NCI-H69 (cell line): Measurements from ENCODE around the gene CAB39.
A peak's percentile ranks its signal among the peaks of the same experiment; 100 is the strongest.
"Not testable (repeated sequence)": the region's sequence is repeated elsewhere in the genome, so short reads cannot be mapped to it uniquely, and the experiment has no call there.

ENCODE experiments used
- DNase-seq: peaks from one replicate; lab custom pipeline; 2025; lab: John Stamatoyannopoulos, UW

Gene CAB39

DNA sequence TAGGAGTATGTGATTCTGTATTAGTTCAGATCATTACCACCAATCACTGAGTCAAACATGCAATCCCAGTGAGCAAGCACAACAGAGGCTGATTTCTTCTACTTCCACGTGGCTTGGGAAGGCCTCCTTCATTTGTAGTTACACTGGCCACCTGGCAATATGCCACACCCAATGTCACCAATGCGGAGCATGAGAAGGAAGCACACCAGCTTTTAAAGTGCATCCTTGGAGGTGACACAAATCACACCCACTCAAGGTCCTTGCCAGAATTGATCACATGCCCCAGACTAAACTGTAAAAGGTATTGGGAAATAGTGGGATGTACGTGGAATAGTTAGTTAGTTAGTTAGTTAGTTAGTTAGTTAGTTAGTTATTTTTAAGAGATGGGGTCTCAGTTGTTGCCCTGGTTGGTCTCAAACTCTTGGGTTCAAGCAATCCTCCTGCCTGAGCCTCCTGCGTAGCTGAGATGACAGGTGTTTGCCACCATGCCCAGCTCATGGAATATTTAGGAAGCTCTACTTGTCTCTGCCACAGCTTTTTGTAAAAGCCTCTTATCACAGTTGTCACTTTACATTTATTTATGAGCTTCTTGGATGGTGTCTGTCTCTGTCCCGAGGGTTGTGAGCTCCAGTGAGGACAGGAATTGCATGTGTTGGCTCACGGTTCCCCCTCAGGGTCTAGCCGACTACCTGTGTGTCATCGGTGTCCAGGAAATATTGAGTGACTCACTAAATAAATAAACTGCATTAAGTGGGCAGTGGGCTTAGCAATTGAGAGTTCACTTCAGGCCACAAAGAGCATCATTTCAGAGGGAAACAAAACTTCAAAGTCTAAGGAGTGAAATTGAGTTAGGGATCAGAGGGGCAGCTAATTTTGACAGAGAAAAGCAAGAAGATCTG, 28.1 kb upstream of the CAB39 start:
- DNase-seq: peak; percentile 18

DNA sequence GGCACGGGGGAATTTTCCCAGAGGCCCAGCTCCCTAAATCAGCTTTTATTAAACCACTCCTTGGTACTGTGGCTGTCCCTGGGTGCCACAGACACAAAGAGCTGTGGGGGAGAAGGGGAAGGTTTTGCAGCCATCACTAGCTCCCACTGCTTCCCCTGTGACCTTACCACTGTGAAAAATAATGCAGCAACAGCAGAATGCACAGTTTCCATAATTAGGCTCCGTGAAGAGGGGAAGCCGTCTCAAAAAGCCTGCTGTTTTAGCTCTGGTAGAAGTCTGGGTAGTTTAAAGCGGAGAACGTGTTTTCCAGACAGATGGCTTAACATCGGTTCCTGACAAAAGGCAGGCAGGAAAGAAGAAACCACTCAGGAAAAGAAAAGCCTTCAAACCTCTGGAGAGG, 27.5 kb upstream of the CAB39 start:
- no peak for DNase-seq

DNA sequence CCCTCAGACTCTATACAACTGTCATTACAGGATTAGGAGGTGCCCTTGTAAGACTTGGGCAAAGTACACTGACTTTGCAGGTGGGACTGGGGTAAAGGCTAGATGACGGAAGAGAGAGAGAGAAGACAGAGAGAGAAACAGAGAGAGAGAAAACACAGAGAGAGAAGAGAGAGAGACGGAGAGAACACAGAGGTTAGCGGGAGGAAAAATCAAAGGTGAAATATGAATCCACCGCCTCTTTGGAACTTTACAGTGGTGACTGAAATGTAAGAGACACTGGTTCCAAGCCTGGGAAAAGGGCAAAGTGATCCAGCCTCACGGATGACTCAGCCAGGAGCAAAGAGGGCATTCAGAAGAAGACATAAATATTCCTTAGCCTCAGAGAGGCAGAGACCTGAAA, 25.1 kb upstream of the CAB39 start:
- DNase-seq: no peak

DNA sequence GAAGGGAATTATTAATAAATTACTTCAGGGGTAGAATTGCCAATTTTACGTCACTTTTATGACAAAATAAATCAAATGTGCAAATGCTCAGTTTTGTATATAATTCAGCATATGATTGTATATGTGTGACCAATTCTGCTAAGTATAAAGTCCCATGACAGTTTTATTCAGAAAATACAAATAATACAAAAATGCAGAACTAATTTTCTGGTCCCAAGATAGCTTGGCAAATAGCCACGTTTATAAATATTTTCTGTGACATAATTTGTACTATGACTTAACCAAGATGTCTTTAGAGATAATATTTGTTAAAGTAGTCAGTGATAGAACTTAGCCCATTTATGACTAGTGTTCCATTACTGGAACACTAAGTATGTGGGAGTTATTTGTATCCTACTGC, 24.2 kb upstream of the CAB39 start:
- no peak for DNase-seq

DNA sequence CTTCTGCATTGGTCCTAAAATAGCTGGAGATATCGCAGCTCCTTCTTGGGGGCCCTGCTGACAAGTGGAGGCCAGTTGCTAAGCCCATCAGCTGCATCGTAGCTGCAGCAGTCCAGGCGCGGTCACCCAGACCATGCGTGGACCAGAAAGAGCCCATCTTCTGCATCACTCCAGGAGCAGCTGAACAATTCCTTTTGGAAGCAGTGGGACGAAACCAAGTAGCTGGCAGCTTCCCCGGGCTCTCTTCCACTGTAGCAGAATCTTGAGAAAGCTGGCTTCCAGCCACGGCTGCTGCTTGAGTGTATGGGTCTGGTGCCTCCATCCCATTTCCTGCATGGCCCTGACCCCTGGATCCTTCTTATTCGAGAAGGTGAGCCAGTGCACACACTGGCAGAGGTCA, 22.2 kb upstream of the CAB39 start:
- no peak for DNase-seq

DNA sequence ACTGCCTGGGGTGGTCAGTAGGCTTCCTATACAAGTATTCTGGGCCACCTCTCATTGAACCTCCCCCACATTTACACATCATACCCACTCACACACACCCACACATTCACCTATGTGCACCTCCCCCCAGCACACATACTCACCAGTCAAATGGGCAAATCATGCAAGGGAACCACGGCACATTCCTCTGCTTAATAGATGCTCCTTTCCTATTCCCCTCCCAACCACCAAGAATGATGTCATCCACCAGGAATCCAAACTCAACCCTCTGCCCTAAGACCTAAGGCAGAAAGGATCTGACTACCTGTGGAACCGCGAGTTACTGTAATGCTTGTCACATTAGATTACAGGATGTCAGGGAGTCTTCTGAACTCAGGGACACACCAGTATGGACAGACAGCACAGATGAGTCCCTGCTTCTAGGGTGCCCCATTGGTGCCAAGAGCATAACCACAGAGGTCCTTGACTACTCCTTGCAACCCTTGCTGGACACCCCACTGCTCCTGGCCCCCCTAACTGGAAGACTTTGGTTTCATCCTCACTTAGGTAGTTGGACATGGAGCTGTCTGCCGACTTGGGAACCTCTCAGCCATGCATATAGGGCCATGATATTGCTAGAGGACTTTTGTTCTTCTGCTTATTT, 21.5 kb upstream of the CAB39 start:
- DNase-seq: no peak

DNA sequence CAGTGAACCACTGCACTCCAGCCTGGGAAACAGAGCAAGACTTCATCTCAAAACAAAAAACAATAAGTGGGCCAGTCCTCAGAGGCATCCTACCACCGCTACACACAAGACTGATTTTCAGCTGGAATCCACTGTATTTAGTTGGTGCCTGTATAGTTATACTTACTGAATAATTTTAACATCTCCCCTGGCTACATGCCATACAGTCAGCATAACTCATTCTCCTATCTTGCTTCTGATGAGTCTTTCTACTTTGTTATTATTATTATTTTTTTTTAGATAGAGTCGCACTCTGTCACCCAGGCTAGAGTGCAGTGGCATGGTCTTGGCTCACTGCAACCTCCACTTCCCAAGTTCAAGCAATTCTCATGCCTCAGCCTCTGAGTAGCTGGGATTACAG, 19.9 kb upstream of the CAB39 start:
- DNase-seq: no peak

DNA sequence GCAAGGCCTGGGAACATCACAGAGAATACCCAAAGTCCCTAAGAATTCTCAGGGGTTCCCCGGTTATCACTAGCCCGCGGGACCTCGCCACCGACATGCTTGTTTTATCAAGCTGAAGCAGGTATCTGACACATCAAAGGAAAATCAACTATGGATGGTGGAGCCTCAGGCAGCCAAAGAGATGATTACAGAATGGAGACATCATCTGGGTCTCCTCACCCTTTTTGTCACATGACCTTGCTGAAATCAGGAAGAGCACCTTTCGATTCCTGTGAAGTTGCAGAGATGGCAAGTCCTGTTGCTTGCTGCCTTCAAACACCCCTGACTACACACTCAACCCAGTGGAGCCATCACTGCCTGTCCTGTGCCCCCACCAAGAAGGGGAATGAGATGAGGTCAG, 19.2 kb upstream of the CAB39 start:
- no peak for DNase-seq

DNA sequence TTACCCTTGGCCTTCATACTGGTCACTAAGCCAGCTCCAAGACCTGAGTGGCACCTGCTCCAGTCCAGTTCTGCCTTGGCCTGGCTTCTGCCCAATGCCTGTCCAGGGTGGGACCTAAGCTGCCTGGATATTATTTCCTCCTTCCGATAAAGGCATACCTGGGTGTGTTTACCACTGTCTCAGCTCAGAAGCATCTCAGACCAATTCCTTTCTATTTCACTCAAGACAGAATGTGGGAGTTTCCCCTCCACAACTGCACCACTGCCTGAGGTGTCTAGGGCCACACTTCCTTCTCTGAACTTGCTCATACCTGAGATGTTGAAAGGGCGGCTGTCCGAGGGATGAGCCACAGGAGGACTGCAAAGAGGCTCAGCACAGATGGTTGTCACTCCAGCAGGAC, 18.4 kb upstream of the CAB39 start:
- no peak for DNase-seq

DNA sequence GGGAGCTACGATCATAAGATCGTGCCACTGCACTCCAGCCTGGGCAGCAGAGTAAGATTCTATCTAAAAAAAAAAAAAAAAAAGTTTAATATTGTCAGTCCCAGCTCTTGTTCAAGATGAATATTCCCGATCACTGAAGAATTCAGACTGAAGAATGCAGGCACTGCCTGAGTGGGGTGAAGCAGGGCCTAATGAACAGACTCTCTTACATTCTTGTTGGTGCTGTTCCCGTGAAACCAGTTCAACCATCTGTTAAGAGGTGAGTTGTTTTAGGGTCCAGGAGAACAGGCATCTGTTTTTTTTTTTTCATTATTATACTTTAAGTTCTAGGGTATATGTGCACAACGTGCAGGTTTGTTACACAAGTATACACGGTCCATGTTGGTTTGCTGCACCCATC, 17.1 kb upstream of the CAB39 start:
- DNase-seq: no peak

DNA sequence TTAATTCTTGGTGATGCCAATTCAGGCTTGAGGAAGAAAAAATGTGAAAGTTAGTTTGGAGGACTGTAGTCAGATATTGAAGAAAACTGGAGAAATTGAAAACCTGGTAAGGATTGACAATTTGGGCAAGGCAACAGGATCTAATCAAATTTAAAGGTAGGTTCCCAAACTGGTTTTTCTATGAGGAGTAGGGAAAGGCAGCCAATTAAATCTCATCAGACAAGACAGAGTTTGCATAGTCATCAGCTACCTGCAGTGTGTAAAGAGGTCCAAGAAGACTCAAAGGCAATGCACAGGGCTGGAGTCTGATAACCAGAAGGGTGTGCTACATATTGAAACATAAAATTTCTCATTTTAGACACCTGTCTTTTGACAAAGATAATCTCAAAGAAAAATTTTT, 16.0 kb upstream of the CAB39 start:
- DNase-seq: no peak

DNA sequence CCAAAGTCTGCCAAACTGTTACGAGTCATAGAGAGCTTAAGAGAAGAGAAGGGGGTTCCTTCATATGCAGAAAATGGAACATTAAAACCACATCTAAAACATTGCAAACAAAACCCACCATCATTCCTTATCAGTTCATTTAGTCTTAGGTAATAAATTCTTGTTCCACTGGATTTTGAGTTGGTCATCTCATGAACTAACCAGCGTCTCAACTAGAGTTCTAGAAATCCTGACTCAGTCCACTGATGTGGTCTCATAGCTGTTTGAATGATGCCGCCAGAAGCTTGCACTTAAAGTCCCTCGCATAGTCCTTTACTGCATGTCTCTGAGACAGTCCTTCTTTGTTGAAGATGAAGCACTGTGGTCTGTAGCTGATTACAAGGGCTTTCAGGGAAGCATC, 15.0 kb upstream of the CAB39 start:
- no peak for DNase-seq

DNA sequence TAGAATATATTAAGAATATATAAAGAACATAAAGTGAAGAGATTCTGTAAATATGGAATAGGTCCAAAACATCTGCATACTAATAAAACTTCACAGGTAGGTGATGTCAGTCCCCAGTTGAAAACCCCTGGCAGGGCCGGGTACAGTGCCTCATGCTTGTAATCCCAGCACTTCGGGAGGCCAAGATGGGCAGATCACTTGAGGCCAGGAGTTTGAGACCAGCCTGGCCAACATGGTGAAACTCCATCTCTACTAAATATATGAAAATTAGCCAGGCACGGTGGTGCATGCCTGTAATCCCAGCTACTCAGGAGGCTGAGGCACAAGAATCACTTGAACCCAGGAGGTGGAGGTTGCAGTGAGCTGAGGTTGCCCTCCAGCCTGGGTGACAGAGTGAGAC, 13.9 kb upstream of the CAB39 start:
- not testable (repeated sequence) for DNase-seq

DNA sequence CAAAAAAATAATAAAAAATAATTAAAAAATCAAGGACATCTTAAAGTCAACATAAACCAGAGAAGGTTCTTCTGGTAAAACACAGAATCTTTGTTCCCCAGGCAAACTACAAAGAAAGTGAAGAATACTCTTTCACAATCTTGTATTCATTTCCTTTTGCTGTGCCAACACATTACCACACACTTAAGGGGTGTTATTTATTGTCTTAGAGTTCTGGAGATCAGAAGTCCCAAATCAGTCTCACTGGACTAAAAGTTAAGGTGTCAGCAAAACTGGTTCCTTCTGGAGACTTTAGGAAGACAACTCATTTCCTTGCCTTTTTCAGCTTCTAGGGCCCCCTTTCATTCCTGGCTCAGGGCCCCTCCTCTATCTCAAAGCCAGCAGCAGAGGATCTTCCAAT, 12.2 kb upstream of the CAB39 start:
- no peak for DNase-seq

DNA sequence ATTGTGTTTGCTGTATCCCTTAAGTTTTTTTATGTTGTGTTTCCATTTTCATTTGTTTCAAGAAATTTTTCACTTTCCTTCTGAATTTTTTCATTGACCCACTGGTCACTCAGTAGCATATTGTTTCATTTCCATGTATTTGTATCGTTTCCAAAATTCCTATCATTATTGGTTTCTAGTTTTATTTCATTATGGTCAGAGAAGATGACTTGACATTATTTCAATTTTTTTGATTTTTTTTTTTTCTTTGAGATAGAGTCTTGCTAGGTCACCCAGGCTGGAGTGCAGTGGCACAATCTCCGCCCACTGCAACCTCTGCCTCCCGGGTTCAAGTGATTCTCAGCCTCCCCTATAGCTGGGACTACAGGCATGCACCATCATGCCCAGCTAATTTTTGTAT, 11.3 kb upstream of the CAB39 start:
- DNase-seq: no peak

DNA sequence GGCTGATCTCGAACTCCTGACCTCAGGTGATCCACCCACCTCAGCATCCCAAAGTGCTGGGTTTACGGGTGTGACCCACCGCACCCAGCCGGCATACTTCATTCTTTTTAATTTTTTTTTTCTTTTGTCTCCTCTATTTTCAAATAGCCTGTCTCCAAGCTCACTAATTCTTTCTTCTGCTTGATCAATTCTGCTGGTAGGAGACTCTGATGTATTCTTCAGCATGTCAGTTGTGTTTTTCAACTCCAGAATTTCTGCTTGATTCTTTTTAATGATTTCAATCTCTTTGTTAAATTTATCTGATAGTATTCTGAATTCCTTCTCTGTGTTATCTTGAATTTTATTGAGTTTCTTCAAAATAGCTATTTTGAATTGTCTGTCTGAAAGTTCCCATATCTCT, 10.2 kb upstream of the CAB39 start:
- not testable (repeated sequence) for DNase-seq

DNA sequence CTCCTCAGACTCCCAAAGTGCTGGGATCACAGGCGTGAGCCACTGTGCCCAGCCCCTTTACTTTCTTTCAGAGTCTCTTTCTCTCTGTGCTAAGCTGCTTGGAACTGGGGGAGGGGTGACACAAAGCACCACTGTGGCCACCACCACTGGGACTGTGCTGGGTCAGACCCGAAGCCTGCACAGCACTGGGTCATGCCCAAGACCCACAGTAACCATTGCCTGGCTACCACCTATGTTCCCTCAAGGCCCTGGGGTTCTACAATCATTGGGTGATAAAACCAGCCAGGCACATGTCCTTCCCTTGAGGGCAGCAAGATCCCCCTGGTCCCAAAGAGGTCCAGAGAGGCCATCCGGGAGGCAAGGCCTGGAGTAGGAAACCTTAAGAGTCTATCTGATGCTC, 9.1 kb upstream of the CAB39 start:
- no peak for DNase-seq

DNA sequence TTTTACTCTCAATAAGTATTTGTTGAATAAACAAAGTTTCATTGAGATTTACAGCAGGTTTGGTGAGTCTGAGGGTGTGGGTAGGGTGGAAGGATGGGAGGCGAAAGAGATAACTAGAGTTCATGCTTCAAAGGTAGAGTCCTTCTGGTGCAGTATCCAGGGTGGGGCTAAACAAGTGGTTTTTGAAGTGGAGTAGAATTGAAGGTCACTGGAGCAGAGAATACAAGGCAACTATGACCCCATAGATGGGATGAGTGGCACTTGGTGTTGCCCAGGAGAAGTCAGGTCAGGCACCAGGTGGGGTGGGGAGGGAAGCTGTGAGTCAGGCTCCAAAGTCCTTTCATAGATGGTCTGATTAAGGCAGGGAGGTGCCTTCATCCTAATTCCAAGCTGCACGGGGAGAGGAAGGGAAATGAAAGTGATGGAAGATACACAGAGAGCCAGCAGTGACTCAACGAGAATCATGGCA, 6.6 kb upstream of the CAB39 start:
- no peak for DNase-seq

DNA sequence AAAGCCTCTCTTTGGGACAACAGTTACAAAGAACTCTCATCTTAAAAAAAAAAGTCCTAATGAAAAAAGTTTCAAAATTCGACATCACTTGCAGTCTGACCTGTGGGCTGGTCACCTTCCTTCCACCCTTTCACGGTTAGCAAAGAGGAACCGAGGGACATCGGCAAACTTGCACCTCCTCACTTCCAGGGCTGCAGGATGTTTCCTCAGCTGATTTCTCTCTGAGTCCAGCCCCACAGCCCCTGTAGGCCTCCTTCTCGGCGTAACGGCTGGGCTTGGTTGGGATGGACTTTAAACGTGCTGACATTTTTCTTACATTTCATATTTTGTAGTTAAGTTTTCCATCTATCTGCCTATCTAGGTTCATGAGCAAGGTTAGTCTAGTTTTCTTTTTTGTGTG, 5.7 kb upstream of the CAB39 start:
- no peak for DNase-seq

DNA sequence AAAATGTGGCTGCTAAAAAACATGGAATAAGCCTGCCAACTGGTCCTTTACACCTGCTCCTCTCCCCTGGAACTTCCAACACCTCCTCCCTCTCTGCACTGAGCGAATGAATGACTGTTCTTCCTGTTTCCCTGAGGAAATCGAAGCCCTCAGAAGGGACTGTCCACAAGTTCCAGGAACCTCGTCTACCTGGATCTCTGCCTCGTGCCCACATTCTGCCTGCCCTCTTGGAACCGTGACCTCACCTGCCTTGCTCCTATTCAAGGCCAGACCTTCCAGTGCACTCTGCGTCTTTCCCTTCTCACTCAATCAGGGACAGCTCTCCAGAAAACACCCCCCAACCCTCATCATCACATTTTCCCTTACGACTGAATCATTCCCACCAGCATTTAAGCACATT, 4.4 kb upstream of the CAB39 start:
- no peak for DNase-seq

DNA sequence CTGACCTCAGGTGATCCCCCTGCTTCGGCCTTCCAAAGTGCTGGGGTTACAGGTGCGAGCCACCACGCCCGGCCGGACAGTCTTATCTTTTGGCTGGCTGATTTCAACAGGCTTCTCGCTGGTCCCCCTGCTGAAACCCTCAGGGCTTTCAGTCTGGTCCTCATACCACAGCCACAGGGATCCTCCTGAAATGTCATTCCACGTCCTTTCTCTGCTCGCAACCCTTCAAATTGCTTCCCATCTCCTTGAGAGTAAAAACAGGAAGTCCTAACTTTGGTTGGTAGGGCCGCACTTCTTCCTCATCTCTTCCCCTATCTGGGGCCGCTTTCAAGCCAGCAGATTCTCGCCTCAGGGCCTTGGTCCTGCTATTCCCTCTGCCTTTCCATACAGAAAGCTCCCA, 1.4 kb upstream of the CAB39 start:
- no peak for DNase-seq

DNA sequence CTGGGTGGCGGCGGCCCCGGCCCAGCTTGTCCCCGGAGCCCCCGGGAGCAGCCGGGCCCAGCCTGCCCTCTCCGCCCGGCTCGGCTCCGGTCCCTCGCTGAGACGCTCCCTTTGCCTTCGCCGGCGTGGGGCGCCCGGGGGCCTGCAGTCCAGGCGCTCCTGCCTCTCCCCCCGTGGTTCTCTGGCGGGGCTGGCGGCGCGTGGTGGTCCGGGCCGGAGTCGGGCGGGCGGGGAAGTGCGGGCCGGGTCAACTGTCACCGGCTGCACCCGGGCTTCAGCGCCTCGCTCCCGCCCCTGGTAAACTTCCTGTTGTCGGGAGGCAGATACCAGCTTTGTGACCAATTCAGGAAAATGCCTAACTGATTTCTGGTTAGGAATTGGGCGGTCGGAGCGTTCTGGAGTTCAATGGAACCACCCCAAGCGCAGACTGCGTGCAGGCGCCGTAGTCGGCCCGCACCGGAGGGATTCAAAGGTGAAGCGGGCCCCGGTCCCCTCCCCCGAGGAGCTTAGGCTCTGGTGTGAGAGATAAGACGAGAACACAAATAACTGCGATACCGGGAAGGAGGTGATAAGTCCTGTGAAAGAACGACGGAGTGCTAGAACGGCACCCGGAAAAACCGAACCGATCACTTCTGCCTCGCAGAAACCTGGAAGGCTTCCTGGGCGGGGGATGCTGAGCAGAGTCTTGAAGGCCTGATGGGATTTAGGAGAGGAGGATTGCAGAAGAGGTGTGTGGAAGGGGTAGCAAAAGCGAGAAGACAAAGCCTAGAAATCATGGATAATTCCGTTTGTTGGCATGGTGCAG, 891 bp downstream of the CAB39 start:
- peak; percentile 26 for DNase-seq

DNA sequence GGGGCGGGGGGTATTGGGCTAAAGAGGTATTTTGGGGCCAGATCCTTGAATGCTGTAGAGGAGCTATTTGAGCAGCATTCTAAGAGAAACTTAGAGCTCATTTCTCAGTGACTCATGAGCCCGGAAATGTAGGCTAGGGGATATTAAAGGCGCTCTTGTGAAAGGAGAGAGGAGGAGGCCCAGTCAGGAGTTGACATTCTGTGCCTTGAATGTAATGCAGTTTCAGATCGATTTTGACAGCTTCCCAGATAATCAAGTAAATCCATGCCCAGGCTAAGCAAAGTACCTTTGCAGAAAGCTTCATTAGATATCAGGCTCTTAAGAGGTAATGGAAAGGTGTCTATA, 1.5 kb downstream of the CAB39 start:
- DNase-seq: peak; percentile 17
